C4-2B (cell line): ENCODE results near the gene NKX1-1.

ENCODE experiments used
- ZFX ChIP-seq: fragments of 450-650 bp; IDR thresholded peaks from 2 replicates; pipeline ENCODE4 v1.6.1; 2017
- TF ChIP-seq, protein P1 (sequence below): fragments of 450-650 bp; conservative IDR thresholded peaks from 2 replicates; pipeline ENCODE4 v1.5.1; 2017; ENCODE audit warnings: mild to moderate bottlenecking

DNA sequence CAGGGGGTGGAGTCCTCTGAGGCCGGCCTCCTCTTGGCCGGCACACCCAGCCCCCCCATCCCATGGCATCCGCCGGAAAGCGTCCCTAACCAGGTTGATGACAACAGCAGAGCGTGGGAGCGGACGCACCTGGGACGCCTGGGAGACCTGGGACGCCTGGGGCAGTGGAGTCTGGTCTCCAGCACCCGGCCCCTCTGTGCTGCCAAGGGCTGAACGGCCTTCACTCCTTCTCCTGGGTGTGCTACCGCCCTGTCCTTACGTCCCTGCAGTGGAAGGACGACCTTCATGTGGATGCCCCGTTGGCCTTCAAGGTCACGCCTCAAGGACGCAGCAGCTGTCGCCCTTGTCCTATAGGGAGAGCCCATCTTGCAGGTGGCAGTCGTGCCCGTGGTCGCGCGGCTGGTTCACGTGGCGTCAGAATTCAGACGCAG is 26.9 kb downstream of the NKX1-1 start:
- TF ChIP-seq, protein P1, sequence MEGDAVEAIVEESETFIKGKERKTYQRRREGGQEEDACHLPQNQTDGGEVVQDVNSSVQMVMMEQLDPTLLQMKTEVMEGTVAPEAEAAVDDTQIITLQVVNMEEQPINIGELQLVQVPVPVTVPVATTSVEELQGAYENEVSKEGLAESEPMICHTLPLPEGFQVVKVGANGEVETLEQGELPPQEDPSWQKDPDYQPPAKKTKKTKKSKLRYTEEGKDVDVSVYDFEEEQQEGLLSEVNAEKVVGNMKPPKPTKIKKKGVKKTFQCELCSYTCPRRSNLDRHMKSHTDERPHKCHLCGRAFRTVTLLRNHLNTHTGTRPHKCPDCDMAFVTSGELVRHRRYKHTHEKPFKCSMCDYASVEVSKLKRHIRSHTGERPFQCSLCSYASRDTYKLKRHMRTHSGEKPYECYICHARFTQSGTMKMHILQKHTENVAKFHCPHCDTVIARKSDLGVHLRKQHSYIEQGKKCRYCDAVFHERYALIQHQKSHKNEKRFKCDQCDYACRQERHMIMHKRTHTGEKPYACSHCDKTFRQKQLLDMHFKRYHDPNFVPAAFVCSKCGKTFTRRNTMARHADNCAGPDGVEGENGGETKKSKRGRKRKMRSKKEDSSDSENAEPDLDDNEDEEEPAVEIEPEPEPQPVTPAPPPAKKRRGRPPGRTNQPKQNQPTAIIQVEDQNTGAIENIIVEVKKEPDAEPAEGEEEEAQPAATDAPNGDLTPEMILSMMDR = no peak
- no peak for TF ChIP-seq ZFX
